BJ (cell line): ENCODE results near the gene MVP. TPM values are rescaled to one million over a fixed set of nuclear protein-coding genes. Genes with fewer than 3 reads are reported as not detected.

Source experiments
- CTCF ChIA-PET: fragments of 350-600 bp; formaldehyde crosslinking; extraction: SDS; loops from one replicate; lab custom pipeline; 2021; ENCODE audit warnings: antibody characterized with exemption, inconsistent platforms; lab: Yijun Ruan, JAX
- POLR2A ChIA-PET: fragments of 300-600 bp; sonication (Branson Sonifier 250); formaldehyde crosslinking; extraction: SDS; loops from one replicate; lab custom pipeline; 2021; ENCODE audit warnings: antibody characterized with exemption; lab: Charles Lee
- DNase-seq: peaks from one replicate; pipeline ENCODE4 v3.0.0-alpha.2; 2011; ENCODE audit warnings: low read depth
- H3K27me3 ChIP-seq: 2 replicates; pipeline ENCODE4 v1.6.0; 2011; ENCODE audit warnings: low read length; ENCODE audit not compliant: control insufficient read depth, insufficient read depth
- H3K36me3 ChIP-seq: 2 replicates; pipeline ENCODE4 v1.5.1; 2011; ENCODE audit warnings: low read length; ENCODE audit not compliant: control insufficient read depth, insufficient read depth
- H3K4me3 ChIP-seq: 2 replicates; pipeline ENCODE4 v1.5.1; 2011; ENCODE audit warnings: low read depth, mild to moderate bottlenecking, control low read depth, low read length
- CTCF ChIP-seq: IDR thresholded peaks from 2 replicates; pipeline ENCODE4 v1.5.1; 2011; ENCODE audit warnings: low read depth, mild to moderate bottlenecking, control low read depth, inconsistent platforms, low read length, moderate library complexity; ENCODE audit not compliant: insufficient read depth
- polyA plus RNA-seq: library from polyadenylated mRNA; depleted of rRNA; stranded (reverse); fragments of >200 nt; gene quantifications from 2 replicates; pipeline ENCODE4 v1.2.3, GENCODE V29; 2011

The MVP gene
- polyA plus RNA-seq, 1 experiment = 368 TPM

- POLR2A ChIA-PET = no interaction called here
- H3K36me3 ChIP-seq = peaks cover 49% of the 10 kb centered on the region
- H3K27me3 ChIP-seq = no peaks in the 10 kb centered on the region
- TF ChIP-seq CTCF = no peak
- H3K4me3 ChIP-seq = no peak overlapping the region
- DNase-seq = no peak
- CTCF ChIA-PET = no interaction called here
These were observed 20.0 kb downstream of the MVP start for GRCh38 chr16:29840240-29840639.

DNA sequence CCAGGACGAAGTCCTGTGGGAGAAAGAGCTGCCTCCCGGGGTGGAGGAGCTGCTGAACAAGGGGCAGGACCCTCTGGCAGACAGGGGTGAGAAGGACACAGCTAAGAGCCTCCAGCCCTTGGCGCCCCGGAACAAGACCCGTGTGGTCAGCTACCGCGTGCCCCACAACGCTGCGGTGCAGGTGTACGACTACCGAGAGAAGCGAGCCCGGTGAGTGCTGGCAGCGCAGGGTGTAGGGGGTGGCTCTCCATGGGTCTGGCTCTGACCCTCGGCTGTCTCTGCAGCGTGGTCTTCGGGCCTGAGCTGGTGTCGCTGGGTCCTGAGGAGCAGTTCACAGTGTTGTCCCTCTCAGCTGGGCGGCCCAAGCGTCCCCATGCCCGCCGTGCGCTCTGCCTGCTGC, 21.4 kb downstream of the MVP start:
- TF ChIP-seq CTCF = no peak
- peaks cover 54% of the 10 kb centered on the region for H3K36me3 ChIP-seq
- H3K27me3 ChIP-seq = no peaks in the 10 kb centered on the region
- CTCF ChIA-PET = interaction anchor here (1.1 kb wide), 1 partner anchor 25 kb away, joined by 3 read pairs; no protein-coding TSS in a partner anchor
- H3K4me3 ChIP-seq = no peak overlapping the region
- POLR2A ChIA-PET = no interaction called here
- DNase-seq = no peak

GRCh38 chr16:29842732-29843346, 22.6 kb downstream of the MVP start:
- Histone ChIP-seq H3K27me3 (no peaks in the 10 kb centered on the region), H3K4me3 (no peak overlapping the region), H3K36me3 (peaks cover 57% of the 10 kb centered on the region)
- ChIA-PET POLR2A (interaction anchor here (0.5 to 0.6 kb wide), 2 partner anchors 18 to 28 kb away, joined by 6 to 21 read pairs; no protein-coding TSS in a partner anchor), CTCF (no interaction called here)
- no peak for DNase-seq
- TF ChIP-seq CTCF = no peak

DNA sequence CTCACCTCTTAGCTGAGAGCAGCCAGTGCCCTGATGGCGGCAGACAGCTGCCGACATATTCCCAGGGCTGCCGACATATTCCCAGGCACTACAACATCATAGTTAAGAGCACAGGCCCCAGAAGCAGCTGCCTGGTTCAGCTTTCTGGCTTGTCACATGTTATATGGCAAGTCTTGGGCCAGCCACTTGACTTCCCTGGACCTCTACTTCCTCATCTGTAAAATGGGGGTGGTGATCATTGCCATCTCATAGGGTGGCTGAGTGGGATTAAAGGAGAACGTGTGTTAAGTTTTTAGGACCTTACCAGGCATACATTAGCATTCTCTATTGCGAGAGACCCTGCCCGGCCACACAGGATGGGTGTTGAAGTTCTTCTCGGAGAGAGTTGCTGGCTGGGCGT, 23.7 kb downstream of the MVP start:
- TF ChIP-seq CTCF = no peak
- POLR2A ChIA-PET = no interaction called here
- CTCF ChIA-PET = no interaction called here
- no peak for DNase-seq
- Histone ChIP-seq H3K36me3 (peaks cover 57% of the 10 kb centered on the region), H3K4me3 (no peak overlapping the region), H3K27me3 (no peaks in the 10 kb centered on the region)

GRCh38 chr16:29844575-29845331, 24.5 kb downstream of the MVP start:
- DNase-seq = no peak
- POLR2A ChIA-PET = no interaction called here
- Histone ChIP-seq H3K27me3 (no peaks in the 10 kb centered on the region), H3K36me3 (peaks cover 57% of the 10 kb centered on the region), H3K4me3 (no peak overlapping the region)
- CTCF ChIA-PET = no interaction called here
- no peak for TF ChIP-seq CTCF
